GM23338 (cell line): ENCODE data around the gene BCL2.

Experiments
- CREB1 ChIP-seq: fragments of 250-450 bp; sonication (Bioruptor Pico); IDR thresholded peaks from 2 replicates; pipeline ENCODE4 v1.5.0; 2020; ENCODE audit warnings: low read depth, mild to moderate bottlenecking, moderate library complexity
- EZH2 ChIP-seq: fragments of 200-600 bp; sonication (generic); IDR thresholded peaks from one replicate; pipeline ENCODE4 v1.8.0; 2017; ENCODE audit warnings: antibody characterized with exemption, mild to moderate bottlenecking, low read depth; ENCODE audit not compliant: unreplicated experiment
- POLR2AphosphoS5 ChIP-seq: IDR thresholded peaks from 2 replicates; pipeline ENCODE4 v1.6.1; 2016; ENCODE audit warnings: antibody characterized with exemption, low read depth
- ZNF114 ChIP-seq: fragments of 250-450 bp; sonication (Bioruptor Pico); IDR thresholded peaks from 2 replicates; pipeline ENCODE4 v1.5.0; 2020; ENCODE audit warnings: mild to moderate bottlenecking, moderate library complexity
- TF ChIP-seq, protein P1 (sequence below), 2 experiments: fragments of 200-600 bp in 1 of 2; sonication (generic) in 1 of 2; conservative IDR thresholded peaks; 2 replicates each; pipeline versions ENCODE4 v1.5.1 to v1.6.1; 2016 to 2017; ENCODE audit warnings: antibody characterized with exemption in 2 of 2, low read depth in 2 of 2, mild to moderate bottlenecking in 2 of 2, moderate library complexity in 1 of 2

DNA sequence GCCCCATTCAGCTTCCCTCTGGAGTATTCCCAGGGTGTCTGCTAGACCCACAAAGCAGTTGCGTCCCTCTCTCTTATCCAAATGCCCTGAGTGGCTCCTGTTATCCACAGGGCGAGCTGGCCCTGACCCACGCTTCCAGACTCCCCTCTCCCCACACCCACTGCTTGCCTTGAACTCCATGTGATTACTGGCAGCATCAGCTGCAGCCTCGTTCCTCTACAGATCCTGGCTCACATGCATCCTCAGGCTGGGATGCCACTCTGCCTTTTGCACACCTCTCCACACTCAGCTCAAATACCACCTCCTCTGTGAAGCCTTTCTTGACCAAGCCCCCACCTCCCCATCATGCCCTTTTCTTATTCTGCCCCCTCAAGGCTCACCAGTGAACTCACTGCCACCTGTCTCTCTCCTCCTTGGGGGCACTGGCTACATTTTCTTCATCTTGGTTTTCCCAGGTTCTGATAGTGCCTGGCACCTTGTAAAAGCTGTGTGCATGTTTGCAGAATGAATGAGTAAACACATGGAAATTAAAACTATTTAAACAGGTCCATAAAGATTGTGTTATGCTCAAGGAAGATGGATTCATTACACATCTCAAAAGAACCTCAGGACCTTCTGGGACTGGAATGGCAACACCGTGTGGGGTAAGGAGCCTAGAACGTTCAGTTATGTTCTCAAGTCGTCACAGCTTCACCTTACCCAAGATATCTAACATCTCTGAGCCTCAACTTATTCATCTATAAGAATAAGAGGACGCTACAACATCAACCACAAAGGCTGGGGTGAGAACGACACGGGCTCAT is 165.0 kb downstream of the BCL2 start:
- TF ChIP-seq EZH2 (no peak), CREB1 (CRISPR knock-in tag) (no peak), POLR2AphosphoS5 (no peak), ZNF114 (CRISPR knock-in tag) (no peak)
- TF ChIP-seq, protein P1, sequence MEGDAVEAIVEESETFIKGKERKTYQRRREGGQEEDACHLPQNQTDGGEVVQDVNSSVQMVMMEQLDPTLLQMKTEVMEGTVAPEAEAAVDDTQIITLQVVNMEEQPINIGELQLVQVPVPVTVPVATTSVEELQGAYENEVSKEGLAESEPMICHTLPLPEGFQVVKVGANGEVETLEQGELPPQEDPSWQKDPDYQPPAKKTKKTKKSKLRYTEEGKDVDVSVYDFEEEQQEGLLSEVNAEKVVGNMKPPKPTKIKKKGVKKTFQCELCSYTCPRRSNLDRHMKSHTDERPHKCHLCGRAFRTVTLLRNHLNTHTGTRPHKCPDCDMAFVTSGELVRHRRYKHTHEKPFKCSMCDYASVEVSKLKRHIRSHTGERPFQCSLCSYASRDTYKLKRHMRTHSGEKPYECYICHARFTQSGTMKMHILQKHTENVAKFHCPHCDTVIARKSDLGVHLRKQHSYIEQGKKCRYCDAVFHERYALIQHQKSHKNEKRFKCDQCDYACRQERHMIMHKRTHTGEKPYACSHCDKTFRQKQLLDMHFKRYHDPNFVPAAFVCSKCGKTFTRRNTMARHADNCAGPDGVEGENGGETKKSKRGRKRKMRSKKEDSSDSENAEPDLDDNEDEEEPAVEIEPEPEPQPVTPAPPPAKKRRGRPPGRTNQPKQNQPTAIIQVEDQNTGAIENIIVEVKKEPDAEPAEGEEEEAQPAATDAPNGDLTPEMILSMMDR (conservative IDR thresholded peaks at IDR 0.05; ENCODE audit: low read depth in 2 of 2): no peak
